Osteoblast (primary cell): ENCODE data around the gene CHMP4A. TPM values are rescaled to one million over a fixed set of nuclear protein-coding genes. Genes with fewer than 3 reads are reported as not detected.
"Not testable (repeated sequence)": the region's sequence is repeated elsewhere in the genome, so short reads cannot be mapped to it uniquely, and the experiment has no call there.

Experiments
- DNase-seq: peaks from one replicate; pipeline ENCODE4 v3.0.0; 2011; ENCODE audit warnings: low spot score, mixed read lengths; ENCODE audit not compliant: insufficient read length; ENCODE audit errors: missing footprints
- H2AFZ ChIP-seq: 2 replicates; pipeline ENCODE4 v1.6.0; 2011; ENCODE audit warnings: mild to moderate bottlenecking, low read length
- H3K27ac ChIP-seq: 2 replicates; pipeline ENCODE4 v1.5.1; 2011; ENCODE audit warnings: mild to moderate bottlenecking, low read depth, low read length, moderate library complexity
- H3K27me3 ChIP-seq: 2 replicates; pipeline ENCODE4 v1.6.0; 2012; ENCODE audit warnings: mild to moderate bottlenecking, control low read depth, inconsistent platforms, low read length, moderate library complexity; ENCODE audit not compliant: insufficient read depth
- H3K36me3 ChIP-seq: 2 replicates; pipeline ENCODE4 v1.5.1; 2011; ENCODE audit warnings: mild to moderate bottlenecking, low read length, control low read depth, moderate library complexity; ENCODE audit not compliant: insufficient read depth
- H3K4me1 ChIP-seq: 2 replicates; pipeline ENCODE4 v1.5.1; 2011; ENCODE audit warnings: mild to moderate bottlenecking, low read length, control low read depth, moderate library complexity; ENCODE audit not compliant: insufficient read depth
- H3K4me2 ChIP-seq: 2 replicates; pipeline ENCODE4 v1.6.0; 2011; ENCODE audit warnings: mild to moderate bottlenecking, low read length; ENCODE audit not compliant: insufficient read depth
- H3K4me3 ChIP-seq: fragments of 200-600 bp; sonication (generic); 3 replicates; pipeline ENCODE4 v1.5.1; 2012; ENCODE audit warnings: mild to moderate bottlenecking, low read length, inconsistent platforms; ENCODE audit not compliant: insufficient read depth
- H3K79me2 ChIP-seq: 2 replicates; pipeline ENCODE4 v1.6.0; 2012; ENCODE audit warnings: mild to moderate bottlenecking, low read length, control low read depth, inconsistent platforms; ENCODE audit not compliant: insufficient read depth
- H3K9me3 ChIP-seq: 2 replicates; pipeline ENCODE4 v1.5.1; 2011; ENCODE audit warnings: low read depth, low read length, control low read depth
- H4K20me1 ChIP-seq: 2 replicates; pipeline ENCODE4 v1.6.0; 2012; ENCODE audit warnings: mild to moderate bottlenecking, low read length, control low read depth; ENCODE audit not compliant: insufficient read depth
- total RNA-seq: library from RNA; depleted of rRNA; stranded (reverse); fragments of >200 nt; gene quantifications from 2 replicates; pipeline ENCODE4 v1.2.3, GENCODE V29; 2012
- TF ChIP-seq, protein P1 (sequence below): IDR thresholded peaks from 2 replicates; pipeline ENCODE4 v1.5.1; 2011; ENCODE audit warnings: mild to moderate bottlenecking, low read depth, low read length, moderate library complexity; ENCODE audit errors: extremely low read depth

Gene CHMP4A
- total RNA-seq, 1 donor, result 19.2 TPM

DNA sequence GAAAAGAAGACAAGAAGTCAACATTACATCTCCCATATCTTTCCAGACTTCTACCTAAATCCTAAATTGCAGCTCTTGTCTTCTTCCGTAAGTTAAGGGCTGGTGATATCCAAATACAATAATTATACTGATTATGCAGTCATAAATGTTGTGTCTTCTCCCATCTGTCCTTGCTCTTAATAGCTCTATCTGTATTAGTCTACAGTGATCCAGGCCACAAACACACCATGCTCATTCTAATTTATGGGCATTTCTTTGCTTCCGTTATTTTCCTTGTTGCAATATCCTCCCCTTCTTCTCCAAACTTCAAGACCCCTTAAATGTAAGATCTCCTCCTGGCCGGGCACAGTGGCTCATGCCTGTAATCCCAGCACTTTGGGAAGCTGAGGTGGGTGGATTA, 6.2 kb upstream of the CHMP4A start:
- Histone ChIP-seq H3K4me2 (no peak overlapping the region), H3K79me2 (peaks cover 57% of the 10 kb centered on the region), H3K4me3 (no peak overlapping the region), H4K20me1 (peaks cover 9% of the 10 kb centered on the region), H2AFZ (no peak overlapping the region), H3K27me3 (no peaks in the 10 kb centered on the region), H3K9me3 (no peaks in the 10 kb centered on the region), H3K4me1 (peaks cover 7% of the 10 kb centered on the region), H3K27ac (no peak overlapping the region), H3K36me3 (peaks cover 13% of the 10 kb centered on the region)
- DNase-seq, result no peak
- TF ChIP-seq, protein P1, sequence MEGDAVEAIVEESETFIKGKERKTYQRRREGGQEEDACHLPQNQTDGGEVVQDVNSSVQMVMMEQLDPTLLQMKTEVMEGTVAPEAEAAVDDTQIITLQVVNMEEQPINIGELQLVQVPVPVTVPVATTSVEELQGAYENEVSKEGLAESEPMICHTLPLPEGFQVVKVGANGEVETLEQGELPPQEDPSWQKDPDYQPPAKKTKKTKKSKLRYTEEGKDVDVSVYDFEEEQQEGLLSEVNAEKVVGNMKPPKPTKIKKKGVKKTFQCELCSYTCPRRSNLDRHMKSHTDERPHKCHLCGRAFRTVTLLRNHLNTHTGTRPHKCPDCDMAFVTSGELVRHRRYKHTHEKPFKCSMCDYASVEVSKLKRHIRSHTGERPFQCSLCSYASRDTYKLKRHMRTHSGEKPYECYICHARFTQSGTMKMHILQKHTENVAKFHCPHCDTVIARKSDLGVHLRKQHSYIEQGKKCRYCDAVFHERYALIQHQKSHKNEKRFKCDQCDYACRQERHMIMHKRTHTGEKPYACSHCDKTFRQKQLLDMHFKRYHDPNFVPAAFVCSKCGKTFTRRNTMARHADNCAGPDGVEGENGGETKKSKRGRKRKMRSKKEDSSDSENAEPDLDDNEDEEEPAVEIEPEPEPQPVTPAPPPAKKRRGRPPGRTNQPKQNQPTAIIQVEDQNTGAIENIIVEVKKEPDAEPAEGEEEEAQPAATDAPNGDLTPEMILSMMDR, result no peak

DNA sequence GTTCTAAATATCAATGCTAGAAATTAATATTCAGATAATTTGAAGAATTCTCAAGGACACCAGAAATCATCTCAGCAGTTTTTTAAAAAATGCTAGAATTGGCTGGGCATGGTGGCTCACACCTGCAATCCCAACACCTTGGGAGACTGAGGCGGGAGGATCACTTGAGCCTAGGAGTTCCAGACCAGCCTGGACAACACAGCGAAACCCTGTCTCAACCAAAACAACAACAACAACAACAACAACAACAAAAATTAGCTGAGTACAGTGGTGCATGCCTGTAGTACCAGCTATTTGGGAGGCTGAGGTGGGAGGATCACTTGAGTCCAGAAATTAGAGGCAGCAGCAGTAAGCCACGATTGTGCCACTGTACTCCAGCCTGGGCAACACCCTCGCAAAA, 5.8 kb upstream of the CHMP4A start:
- Histone ChIP-seq H3K9me3 (no peaks in the 10 kb centered on the region), H3K27ac (no peak overlapping the region), H3K4me2 (no peak overlapping the region), H3K27me3 (no peaks in the 10 kb centered on the region), H3K4me3 (no peak overlapping the region), H3K79me2 (peaks cover 57% of the 10 kb centered on the region), H4K20me1 (peaks cover 8% of the 10 kb centered on the region), H2AFZ (no peak overlapping the region), H3K4me1 (peaks cover 5% of the 10 kb centered on the region), H3K36me3 (peaks cover 13% of the 10 kb centered on the region)
- TF ChIP-seq, protein P1, result no peak
- DNase-seq, result no peak

DNA sequence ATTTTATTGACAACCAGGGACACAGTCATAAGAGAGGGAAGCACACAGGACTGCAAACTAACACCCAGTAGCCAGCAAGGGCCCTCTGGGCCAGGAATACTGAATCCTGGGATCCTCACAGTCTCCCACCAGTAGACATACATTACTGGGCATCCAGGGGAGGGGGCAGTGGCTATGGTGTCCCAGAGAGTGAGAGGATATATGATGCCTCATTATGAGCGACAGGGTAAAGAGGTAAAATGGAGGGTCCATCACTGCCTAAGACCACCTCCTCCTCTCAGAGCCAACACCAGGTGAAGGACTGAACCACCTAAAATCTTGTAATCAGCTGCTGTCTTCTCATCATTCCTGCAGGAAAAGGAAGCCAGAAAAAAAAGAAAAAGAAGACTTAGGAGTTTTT, 3.6 kb upstream of the CHMP4A start:
- H3K79me2 ChIP-seq, result peaks cover 41% of the 10 kb centered on the region
- not testable (repeated sequence) for H3K4me2 ChIP-seq, H2AFZ ChIP-seq, H3K27ac ChIP-seq, H4K20me1 ChIP-seq, H3K27me3 ChIP-seq, H3K9me3 ChIP-seq, H3K4me3 ChIP-seq
- H3K4me1 ChIP-seq, result peaks cover 12% of the 10 kb centered on the region
- peaks cover 13% of the 10 kb centered on the region for H3K36me3 ChIP-seq
- DNase-seq, result peak; percentile 51

DNA sequence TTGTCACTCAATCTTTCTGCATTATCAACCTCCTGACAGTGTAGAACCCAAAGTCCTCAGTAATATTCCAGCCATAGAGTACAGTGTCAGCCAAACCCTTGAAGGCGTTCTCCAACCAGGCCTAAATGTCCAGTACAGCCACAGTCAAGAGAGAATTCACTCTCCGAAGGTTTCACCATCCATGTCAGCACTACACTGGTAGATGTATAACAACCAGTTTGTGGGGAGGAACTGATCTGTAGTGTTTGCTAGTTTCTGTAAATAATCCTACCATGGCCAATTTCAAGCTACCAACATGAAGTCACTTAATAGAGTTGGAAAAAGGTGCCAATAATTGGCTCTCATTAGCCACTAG, 3.0 kb upstream of the CHMP4A start:
- Histone ChIP-seq H3K79me2 (peaks cover 38% of the 10 kb centered on the region), H4K20me1 (peaks cover 8% of the 10 kb centered on the region), H3K27ac (peak overlapping the region; percentile 78), H3K9me3 (no peaks in the 10 kb centered on the region), H3K27me3 (no peaks in the 10 kb centered on the region), H3K4me3 (peak overlapping the region; percentile 80), H3K4me1 (peaks cover 12% of the 10 kb centered on the region), H2AFZ (peak overlapping the region; percentile 92), H3K36me3 (peaks cover 15% of the 10 kb centered on the region), H3K4me2 (peak overlapping the region; percentile 98)
- TF ChIP-seq, protein P1, result no peak
- no peak for DNase-seq
